SU-DHL-6 (cell line): Measurements from ENCODE around the gene CDC16.

Source experiments
- EZH2phosphoT487 ChIP-seq: fragments of 200-600 bp; sonication (generic), shearing (Covaris generic); conservative IDR thresholded peaks from 2 replicates; pipeline ENCODE4 v1.6.1; 2018; ENCODE audit warnings: mild to moderate bottlenecking, antibody characterized with exemption, low read length, moderate library complexity, mixed read lengths
- TF ChIP-seq, protein P1 (sequence below): fragments of 200-600 bp; sonication (generic); IDR thresholded peaks from one replicate; pipeline ENCODE4 v1.5.1; 2017; ENCODE audit warnings: antibody characterized with exemption, mild to moderate bottlenecking, low read length, moderate library complexity; ENCODE audit not compliant: insufficient read depth, poor library complexity, severe bottlenecking

- TF ChIP-seq, protein P1, sequence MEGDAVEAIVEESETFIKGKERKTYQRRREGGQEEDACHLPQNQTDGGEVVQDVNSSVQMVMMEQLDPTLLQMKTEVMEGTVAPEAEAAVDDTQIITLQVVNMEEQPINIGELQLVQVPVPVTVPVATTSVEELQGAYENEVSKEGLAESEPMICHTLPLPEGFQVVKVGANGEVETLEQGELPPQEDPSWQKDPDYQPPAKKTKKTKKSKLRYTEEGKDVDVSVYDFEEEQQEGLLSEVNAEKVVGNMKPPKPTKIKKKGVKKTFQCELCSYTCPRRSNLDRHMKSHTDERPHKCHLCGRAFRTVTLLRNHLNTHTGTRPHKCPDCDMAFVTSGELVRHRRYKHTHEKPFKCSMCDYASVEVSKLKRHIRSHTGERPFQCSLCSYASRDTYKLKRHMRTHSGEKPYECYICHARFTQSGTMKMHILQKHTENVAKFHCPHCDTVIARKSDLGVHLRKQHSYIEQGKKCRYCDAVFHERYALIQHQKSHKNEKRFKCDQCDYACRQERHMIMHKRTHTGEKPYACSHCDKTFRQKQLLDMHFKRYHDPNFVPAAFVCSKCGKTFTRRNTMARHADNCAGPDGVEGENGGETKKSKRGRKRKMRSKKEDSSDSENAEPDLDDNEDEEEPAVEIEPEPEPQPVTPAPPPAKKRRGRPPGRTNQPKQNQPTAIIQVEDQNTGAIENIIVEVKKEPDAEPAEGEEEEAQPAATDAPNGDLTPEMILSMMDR: no peak
- no peak for TF ChIP-seq EZH2phosphoT487
Observed at GRCh38 chr13:114283576-114283975, 48.9 kb downstream of the CDC16 start.
